ENCODE data around the gene PRKACB. TPM values are rescaled to one million over a fixed set of nuclear protein-coding genes. Genes with fewer than 3 reads are reported as not detected.
A peak's percentile ranks its signal among the peaks of the same experiment; 100 is the strongest.
"Not testable (repeated sequence)": the region's sequence is repeated elsewhere in the genome, so short reads cannot be mapped to it uniquely, and the experiment has no call there.

Gene PRKACB
- total RNA-seq, 1 experiment from 2014 or later: 8.8 TPM

DNA sequence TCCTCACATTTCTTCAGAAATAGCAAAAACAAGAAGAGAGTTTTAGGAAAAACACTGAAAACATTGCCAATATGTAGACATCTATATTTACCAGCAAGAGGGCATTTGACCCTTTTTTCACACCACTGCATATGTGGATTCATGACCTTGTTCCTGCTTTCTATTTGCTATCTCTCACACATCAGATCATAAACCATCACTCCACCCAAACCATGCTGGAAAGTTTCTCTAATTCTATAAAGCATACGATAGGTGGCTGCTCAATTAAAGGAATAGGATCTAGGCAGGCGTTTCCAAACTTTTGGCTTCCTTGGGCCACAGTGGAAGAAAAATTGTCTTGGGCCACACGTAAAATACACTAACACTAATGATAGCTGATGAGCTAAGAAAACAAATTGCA is 121.8 kb downstream of the PRKACB start:
- no peak for DNase-seq (ENCODE audit: low read depth)

DNA sequence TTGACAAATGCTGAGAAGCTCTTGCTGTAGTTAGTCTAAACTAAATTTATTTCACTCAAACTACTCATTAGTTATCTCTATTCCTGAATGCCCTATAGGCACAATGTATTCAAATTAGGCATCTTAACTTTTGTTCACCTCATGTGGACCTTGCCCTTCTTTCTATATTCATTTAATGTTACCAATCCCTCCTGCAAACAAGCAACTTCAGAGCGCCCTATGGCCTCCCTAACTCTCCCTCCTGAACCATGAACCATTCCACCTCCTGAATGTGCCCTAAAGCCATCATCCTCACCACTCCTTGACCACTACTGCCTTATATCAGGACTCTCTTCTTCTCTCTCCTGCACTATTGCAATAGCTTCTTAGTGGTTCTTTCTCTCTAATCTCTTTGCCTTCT is 122.7 kb downstream of the PRKACB start:
- DNase-seq (ENCODE audit: low read depth): no peak

DNA sequence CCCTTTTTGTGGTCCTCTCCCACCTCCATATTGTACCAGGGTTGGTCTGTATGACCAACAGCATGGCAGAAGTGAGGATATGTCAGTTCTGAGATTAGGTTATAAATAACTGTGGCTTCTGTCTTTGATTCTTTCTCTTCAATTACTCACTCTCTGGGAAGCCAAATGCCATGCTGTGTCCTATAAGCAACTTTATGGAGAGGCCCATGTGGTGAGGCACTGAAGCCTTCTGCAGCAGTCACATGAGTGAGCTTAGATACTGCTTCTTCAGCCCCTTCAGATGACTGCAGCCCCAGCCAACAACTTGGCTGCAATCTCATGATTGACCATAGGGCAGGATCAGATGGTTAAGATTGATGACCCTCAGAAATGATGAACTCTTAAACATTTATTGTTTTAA is 123.4 kb downstream of the PRKACB start:
- peak; percentile 30 for DNase-seq (ENCODE audit: low read depth)

DNA sequence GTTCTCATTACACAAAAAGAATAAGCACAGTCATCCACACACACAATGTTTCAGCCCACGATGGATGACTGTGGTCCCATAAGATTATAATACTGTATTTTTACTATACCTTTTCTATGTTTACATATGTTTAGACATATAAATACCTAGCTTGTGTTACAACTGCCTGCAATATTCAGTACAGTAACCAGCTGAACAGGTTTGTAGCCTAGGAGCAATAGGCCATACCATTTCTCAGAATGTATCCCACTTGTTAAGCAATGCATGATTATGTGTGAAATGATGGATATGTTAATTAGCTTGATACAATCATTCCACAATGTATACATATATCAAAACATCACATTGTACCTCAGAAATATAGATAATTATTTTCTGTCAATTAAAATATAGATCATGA is 124.3 kb downstream of the PRKACB start:
- no peak for DNase-seq (ENCODE audit: low read depth)

DNA sequence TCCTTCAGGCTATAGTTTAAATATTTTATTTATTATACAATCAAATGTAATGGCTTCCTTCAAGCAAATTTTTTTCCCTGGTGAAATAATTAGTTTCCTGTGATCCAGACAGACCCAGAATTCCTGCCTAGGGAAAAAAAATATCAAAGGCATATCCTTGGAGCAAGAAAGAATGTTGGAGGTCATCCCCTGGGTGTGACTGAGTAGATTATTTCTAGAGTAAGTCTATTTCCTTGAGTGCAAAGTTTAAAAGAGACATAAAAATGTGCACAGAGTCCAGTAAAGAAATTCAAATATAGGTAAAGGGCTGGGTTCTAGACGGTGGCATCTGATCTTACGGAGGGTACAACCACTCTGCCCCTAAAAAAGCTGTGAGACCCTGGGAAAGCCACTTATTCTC is 125.2 kb downstream of the PRKACB start:
- no peak for DNase-seq (ENCODE audit: low read depth)

DNA sequence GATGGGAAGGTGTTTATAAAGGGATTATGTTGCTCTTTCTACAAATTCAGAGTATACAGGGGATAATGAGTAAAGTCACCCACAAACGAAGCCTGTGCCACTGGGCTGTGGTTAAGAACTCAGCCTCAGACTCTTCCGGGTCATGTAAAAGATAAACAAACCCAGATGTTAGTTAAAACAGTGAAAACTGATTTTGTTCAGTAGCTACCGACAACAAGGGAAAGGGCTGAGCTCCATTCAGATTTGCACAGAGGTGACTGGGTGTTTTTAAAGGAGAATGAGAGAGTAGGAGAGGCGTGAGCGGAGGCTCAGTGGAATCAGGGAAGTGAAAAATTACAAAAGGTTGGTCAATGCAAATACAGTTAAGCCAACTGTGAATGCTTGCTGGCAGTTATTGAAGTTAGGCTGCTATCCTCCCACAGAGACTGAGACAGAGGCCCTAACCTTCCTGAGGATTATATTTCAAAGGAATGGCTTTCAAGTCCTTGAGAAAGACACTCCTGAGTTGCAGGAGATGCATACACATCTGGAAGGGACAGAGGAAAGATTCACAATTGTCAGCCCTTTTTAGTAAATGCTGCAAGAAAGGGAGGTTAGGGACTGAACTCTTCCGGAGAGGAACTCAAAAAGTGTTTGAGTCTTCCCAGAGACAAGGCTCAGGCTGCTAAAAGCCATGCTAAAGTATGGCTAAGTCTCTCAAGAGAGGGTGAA is 127.5 kb downstream of the PRKACB start:
- DNase-seq (ENCODE audit: low read depth): peak; percentile 61

DNA sequence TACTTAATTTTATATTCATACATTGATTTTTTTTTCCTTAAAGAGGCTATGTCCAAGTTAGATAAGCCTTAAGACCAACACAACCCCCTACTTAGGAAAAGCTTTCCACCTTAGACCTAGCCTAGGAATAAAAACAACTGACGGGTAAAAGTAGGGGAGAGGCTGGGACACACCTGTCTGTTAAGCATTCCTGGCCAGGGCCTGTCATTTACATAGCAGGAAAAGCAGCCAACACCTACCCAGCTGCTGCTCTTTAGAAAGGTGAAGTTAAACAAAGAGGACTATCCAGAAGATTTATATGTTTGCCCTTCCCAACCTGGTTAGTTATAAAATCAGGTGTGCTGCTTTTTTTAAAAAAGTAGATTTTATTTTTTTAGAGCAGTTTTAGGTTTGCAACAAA is 128.3 kb downstream of the PRKACB start:
- no peak for DNase-seq (ENCODE audit: low read depth)

DNA sequence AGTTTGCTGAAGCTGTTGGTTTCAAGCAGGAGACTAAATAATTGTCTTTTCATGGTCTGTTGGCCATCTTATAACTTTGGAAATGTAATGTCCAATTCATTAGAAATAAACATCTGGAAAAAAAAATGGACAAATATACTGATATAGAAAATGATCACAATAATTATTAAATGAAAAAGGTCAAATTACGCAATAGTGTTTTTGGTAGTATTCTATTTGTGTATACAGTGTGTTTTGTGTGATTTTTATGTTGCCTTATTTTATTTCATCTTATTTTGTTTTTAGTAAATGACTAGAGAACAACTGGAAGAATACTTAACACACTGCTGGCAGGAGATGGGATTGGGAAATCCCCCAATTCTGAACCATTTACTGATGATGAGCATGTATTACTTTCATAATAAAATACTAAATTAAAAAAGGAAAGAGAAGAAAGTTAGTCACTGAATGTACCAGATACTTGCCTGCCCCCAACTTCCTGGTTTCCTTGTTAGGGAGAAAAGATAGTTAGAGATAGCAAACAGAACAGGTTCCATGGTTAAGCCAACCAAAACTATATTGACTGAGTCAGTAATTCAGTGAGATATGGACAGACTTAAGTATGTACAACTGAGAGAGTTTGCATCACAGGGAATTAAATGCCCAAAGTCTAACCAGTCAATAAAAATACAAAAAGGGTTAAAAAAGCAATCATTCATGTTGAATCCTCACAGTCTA is 133.4 kb downstream of the PRKACB start:
- no peak for DNase-seq (ENCODE audit: low read depth)

DNA sequence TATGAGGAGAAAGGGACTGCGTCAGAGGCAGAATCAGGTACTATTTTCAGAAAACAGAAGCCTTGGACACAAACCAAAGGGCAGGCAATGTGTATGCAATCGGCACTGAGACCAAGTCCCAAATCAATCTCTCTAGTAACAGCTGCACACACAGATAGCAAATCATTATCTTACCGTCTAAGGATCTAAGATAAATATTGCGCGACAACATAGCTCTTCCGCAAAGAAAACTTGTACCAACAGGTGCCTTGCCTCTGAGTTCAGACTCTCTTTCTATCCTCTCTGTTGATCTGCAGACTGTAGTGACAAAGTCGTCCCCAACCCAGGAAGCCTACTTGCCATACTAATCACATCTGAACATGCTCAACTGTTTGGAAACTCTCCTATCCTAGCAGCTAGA is 134.8 kb downstream of the PRKACB start:
- no peak for DNase-seq (ENCODE audit: low read depth)

DNA sequence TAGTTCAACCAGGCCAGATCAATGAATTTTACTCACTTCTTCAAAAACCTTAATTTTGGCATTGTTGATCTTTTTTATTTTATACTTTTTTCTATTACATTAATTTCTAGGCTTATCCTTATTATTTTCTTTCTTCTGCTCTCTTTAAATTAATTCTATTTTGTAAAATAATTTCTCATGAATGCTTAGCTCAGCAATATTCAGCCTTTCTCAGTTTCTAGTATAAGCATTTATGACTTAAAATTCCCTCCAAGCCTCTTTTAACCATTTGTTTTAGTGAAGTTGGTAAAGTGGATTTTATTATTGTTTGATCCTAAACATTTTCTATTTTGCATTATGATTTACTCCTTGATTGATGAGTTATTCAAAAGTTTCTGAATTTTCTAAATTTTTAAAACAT is 136.8 kb downstream of the PRKACB start:
- DNase-seq (ENCODE audit: low read depth): no peak

DNA sequence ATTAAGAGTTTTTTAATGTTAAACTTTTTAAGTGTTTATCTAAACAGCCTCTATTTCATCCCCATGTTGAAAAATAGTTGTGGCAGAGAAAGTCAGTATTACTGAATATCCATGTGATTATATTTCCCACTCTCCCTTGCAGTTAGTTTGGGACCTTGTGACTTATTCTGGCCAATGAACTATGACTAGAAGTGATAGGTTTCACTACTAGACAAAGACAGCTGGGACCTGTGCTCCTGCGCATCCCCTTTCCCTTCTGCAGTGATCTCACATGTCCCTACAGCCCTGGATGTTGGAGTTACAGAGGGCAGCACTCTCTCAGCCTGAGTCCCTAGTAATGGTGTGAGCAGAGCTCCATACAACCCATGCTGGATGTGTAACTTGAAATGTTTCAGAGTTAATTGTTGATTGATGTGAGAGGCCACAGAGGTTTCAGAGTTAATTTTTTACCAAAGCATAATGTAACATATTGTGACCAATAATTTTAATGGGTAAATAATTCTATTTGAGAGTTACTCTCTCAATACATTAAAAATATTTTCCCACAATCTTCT is 138.8 kb downstream of the PRKACB start:
- no peak for DNase-seq (ENCODE audit: low read depth)

DNA sequence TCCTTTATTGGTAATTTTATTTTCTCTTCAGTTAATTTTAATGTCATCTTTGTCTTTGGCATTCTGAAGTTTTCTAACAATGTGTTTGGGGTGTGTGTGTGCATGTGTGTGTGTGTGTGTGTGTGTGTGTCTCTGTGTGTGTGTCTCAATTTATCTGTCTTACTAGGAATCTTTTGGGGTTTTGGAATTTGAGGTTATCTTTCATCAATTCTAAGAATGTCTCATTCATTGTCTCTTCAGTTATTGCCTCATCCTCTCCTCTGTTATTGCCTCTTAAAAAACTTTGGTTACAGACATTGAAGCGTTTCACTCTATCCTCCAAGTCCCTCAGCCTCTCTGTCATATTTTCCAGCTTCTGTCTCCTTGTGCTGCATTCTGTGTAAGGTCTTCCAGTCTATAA is 139.3 kb downstream of the PRKACB start:
- no peak for DNase-seq (ENCODE audit: low read depth)

DNA sequence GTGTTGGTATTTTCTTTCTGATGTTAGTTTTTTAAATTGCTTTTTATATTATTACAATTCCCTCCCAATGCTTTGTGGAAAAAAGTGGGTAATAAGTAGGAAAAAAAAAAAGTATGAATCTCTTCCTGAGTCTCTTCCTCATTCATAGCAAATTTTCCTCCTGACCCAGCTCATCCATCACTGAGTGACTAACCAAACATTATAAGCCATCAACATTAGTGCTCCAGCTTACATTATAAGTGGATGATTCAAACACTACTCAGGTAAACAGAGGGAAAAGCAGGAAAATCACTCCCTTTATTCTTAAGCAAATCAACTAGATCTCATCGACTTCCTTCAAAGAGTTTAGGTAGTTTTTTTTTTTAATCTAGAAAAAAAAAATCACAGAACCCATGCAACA is 142.0 kb downstream of the PRKACB start:
- peak; percentile 60 for DNase-seq (ENCODE audit: low read depth)

DNA sequence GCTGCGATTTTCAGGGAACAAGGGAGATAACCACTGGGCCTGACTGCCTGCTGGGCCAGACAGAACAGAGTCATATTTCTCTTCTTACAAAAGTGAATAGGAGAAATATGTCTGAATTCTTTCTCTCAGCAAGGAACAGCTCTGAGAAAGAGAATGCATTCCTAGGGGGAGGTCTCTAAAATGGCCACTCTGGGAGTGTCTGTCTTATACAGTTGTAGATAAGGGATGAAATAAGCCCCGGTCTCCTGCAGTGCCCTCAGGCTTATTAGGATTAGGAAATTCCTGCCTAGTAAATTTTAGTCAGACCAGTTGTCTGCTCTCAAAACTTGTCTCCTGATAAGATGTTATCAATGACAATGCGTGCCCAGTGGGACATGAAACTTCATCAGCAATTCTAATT is 143.3 kb downstream of the PRKACB start:
- DNase-seq (ENCODE audit: low read depth): not testable (repeated sequence)

Small RNA genes within 50 kb of the gene (small RNA-seq; reads per million reads assigned to genes)
- gene AL450063.1: not detected
- not detected for gene RF00410

Other genes starting within 250 kb of the PRKACB start
- 2.8 and 4.0 TPM in 2 replicates for gene TTLL7, start 145.1 kb upstream of the PRKACB start, total RNA-seq (2014; rRNA removed; shearing (Covaris generic))
- gene SAMD13, start 157.4 kb downstream of the PRKACB start, total RNA-seq (2014; rRNA removed; shearing (Covaris generic)): 0.47 and 0.79 TPM in 2 replicates